ENCODE results near the gene PSME2. TPM values are rescaled to one million over a fixed set of nuclear protein-coding genes. Genes with fewer than 3 reads are reported as not detected.

PSME2 gene
- total and polyA plus RNA-seq, 2 donors (not counting 3 experiments of a cell fraction or from before 2014, with no cell fraction given): 66.5 to 126 TPM

GRCh38 chr14:24110523-24110922 is 35.9 kb downstream of the PSME2 start:
- ChIA-PET CTCF (interaction anchor here (1.2 to 11.7 kb wide), 6 partner anchors 9 to 54 kb away, joined by 3 to 420 read pairs (median 7); partner anchors contain the start of genes EMC9, IRF9, PCK2 and PSME2), POLR2A (no interaction called here)
- FAIRE-seq: no peak
- BruUV-seq (replicated peaks): no TSS peak
- Histone ChIP-seq H3K36me3 (ENCODE audit: control insufficient read depth in 2 of 2, extremely low read depth in 1 of 2, insufficient read depth in 2 of 2, low read length in 2 of 2) (no peaks in the 10 kb centered on the region), H2AFZ (ENCODE audit: low read depth, low read length) (no peak overlapping the region), H3K27me3 (ENCODE audit: control insufficient read depth in 2 of 2, insufficient read depth in 2 of 2, low read length in 2 of 2) (no peaks in the 10 kb centered on the region), H3K4me2 (ENCODE audit: insufficient read depth, low read length) (no peak overlapping the region), H3K4me1 (ENCODE audit: control insufficient read depth, extremely low read depth, insufficient read depth, low read length) (peaks cover 25% of the 10 kb centered on the region), H3K9ac (replicated peaks; ENCODE audit: extremely low read depth, insufficient read depth, low read length) (no peak overlapping the region), H4K20me1 (replicated peaks; ENCODE audit: control insufficient read depth, extremely low read depth, insufficient read depth, low read length) (no peaks in the 10 kb centered on the region), H3K27ac (ENCODE audit: insufficient read depth, low read depth, low read length) (no peak overlapping the region), H3K4me3 (replicated peaks in 1 of 3; ENCODE audit: insufficient read depth in 1 of 3, low read depth in 1 of 3, low read length in 3 of 3) (no peak overlapping the region), H3K9me1 (replicated peaks; ENCODE audit: control insufficient read depth, extremely low read depth, insufficient read depth, low read length) (no peaks in the 10 kb centered on the region), H3K9me3 (replicated peaks; ENCODE audit: control insufficient read depth, insufficient read depth, low read length) (no peaks in the 10 kb centered on the region), H3K79me2 (ENCODE audit: control insufficient read depth, insufficient read depth, low read length) (no peaks in the 10 kb centered on the region)
- no peak for TF ChIP-seq POLR2AphosphoS5 (IDR thresholded peaks at IDR 0.05; ENCODE audit: insufficient read depth, low read depth, low read length)
- no peak for TF ChIP-seq EZH2 (IDR thresholded peaks at IDR 0.05; ENCODE audit: borderline replicate concordance, low read depth, low read length, severe bottlenecking)
- no peak for TF ChIP-seq JUN (IDR thresholded peaks at IDR 0.05; ENCODE audit: borderline replicate concordance, insufficient read depth, insufficient read length, low read depth)
- TF ChIP-seq MAX (IDR thresholded peaks at IDR 0.05; ENCODE audit: insufficient read depth, insufficient read length): no peak
- no peak for TF ChIP-seq MYC (IDR thresholded peaks at IDR 0.05; ENCODE audit: low read depth, low read length)
- TF ChIP-seq GATA2 (IDR thresholded peaks at IDR 0.05; ENCODE audit: insufficient read depth, insufficient read length, low read depth, low read length): no peak
- dilution Hi-C loops (cut with MboI; ENCODE audit: extremely low pct_ligation_motif_present, low sequenced_read_pairs) (no loop called here), intact Hi-C loops (cut with micrococcal nuclease) (loop anchor here (5.0 kb wide), 1 partner anchor 1178 kb away; no protein-coding TSS in a partner anchor)
- no peak for DNase-seq (ENCODE audit: low read depth, low spot score)

- Histone ChIP-seq H3K4me1 (ENCODE audit: control insufficient read depth, extremely low read depth, insufficient read depth, low read length) (peaks cover 22% of the 10 kb centered on the region), H3K36me3 (ENCODE audit: control insufficient read depth in 2 of 2, extremely low read depth in 1 of 2, insufficient read depth in 2 of 2, low read length in 2 of 2) (no peaks in the 10 kb centered on the region), H3K9me1 (replicated peaks; ENCODE audit: control insufficient read depth, extremely low read depth, insufficient read depth, low read length) (no peaks in the 10 kb centered on the region), H3K4me2 (ENCODE audit: insufficient read depth, low read length) (no peak overlapping the region), H3K9me3 (replicated peaks; ENCODE audit: control insufficient read depth, insufficient read depth, low read length) (no peaks in the 10 kb centered on the region), H3K79me2 (ENCODE audit: control insufficient read depth, insufficient read depth, low read length) (no peaks in the 10 kb centered on the region), H2AFZ (ENCODE audit: low read depth, low read length) (no peak overlapping the region), H3K4me3 (replicated peaks in 1 of 3; ENCODE audit: insufficient read depth in 1 of 3, low read depth in 1 of 3, low read length in 3 of 3) (no peak overlapping the region), H3K27me3 (ENCODE audit: control insufficient read depth in 2 of 2, insufficient read depth in 2 of 2, low read length in 2 of 2) (no peaks in the 10 kb centered on the region), H3K27ac (ENCODE audit: insufficient read depth, low read depth, low read length) (no peak overlapping the region), H4K20me1 (replicated peaks; ENCODE audit: control insufficient read depth, extremely low read depth, insufficient read depth, low read length) (no peaks in the 10 kb centered on the region), H3K9ac (replicated peaks; ENCODE audit: extremely low read depth, insufficient read depth, low read length) (no peak overlapping the region)
- FAIRE-seq (no peak), DNase-seq (ENCODE audit: low read depth, low spot score) (no peak)
- CTCF ChIA-PET: interaction anchor here (1.2 to 11.7 kb wide), 7 partner anchors 9 to 54 kb away, joined by 3 to 420 read pairs (median 11); partner anchors contain the start of genes EMC9, IRF9, PCK2 and PSME2
- dilution Hi-C loops (cut with MboI; ENCODE audit: extremely low pct_ligation_motif_present, low sequenced_read_pairs): no loop called here
- intact Hi-C loops (cut with micrococcal nuclease): loop anchor here (5.0 kb wide), 1 partner anchor 1178 kb away; no protein-coding TSS in a partner anchor
- no TSS peak for BruUV-seq (replicated peaks)
- TF ChIP-seq MAX (IDR thresholded peaks at IDR 0.05; ENCODE audit: insufficient read depth, insufficient read length): no peak
- TF ChIP-seq GATA2 (IDR thresholded peaks at IDR 0.05; ENCODE audit: insufficient read depth, insufficient read length, low read depth, low read length): no peak
- TF ChIP-seq POLR2AphosphoS5 (IDR thresholded peaks at IDR 0.05; ENCODE audit: insufficient read depth, low read depth, low read length): no peak
- no peak for TF ChIP-seq CTCF (IDR thresholded peaks at IDR 0.05; ENCODE audit: extremely low read depth in 1 of 2, insufficient read depth in 1 of 2, low read depth in 1 of 2, low read length in 2 of 2)
- POLR2A ChIA-PET: interaction anchor here (1.2 kb wide), 1 partner anchor 16 kb away, joined by 3 read pairs; no protein-coding TSS in a partner anchor
Observed at GRCh38 chr14:24110060-24110459, 36.4 kb downstream of the PSME2 start.
